Type B pancreatic cell (in vitro differentiated cells): ENCODE measurements around the gene DCDC2B. TPM values are rescaled to one million over a fixed set of nuclear protein-coding genes. Genes with fewer than 3 reads are reported as not detected.

ENCODE experiments used
- DNase-seq: peaks from one replicate; pipeline ENCODE4 v3.0.0; 2021; ENCODE audit warnings: mixed read lengths; ENCODE audit not compliant: unreplicated experiment; ENCODE audit errors: extremely low spot score
- H3K27ac Mint-ChIP-seq: 2 replicates; pipeline ENCODE4 v1.8.0; 2021; ENCODE audit warnings: mild to moderate bottlenecking, mixed read lengths
- H3K27me3 Mint-ChIP-seq: 2 replicates; pipeline ENCODE4 v1.8.0; 2021; ENCODE audit warnings: mixed read lengths
- H3K36me3 Mint-ChIP-seq: 2 replicates; pipeline ENCODE4 v1.8.0; 2021; ENCODE audit warnings: mixed read lengths
- H3K4me1 Mint-ChIP-seq: one replicate; pipeline ENCODE4 v1.8.0; 2021; ENCODE audit warnings: mixed read lengths; ENCODE audit not compliant: unreplicated experiment
- H3K4me3 Mint-ChIP-seq: 2 replicates; pipeline ENCODE4 v1.8.0; 2021; ENCODE audit warnings: mild to moderate bottlenecking, mixed read lengths
- H3K9me3 Mint-ChIP-seq: 2 replicates; pipeline ENCODE4 v1.8.0; 2021; ENCODE audit warnings: mixed read lengths
- total RNA-seq: library from RNA; stranded (reverse); gene quantifications from 2 replicates; pipeline ENCODE4 v1.2.1, GENCODE V29; 2021; ENCODE audit warnings: low replicate concordance
- TF ChIP-seq, protein P1 (sequence below): fragments of 200-600 bp; sonication (generic); conservative IDR thresholded peaks from 2 replicates; pipeline ENCODE4 v1.5.0; 2021; ENCODE audit warnings: antibody characterized with exemption, mild to moderate bottlenecking

DCDC2B gene
- total RNA-seq, 1 donor from 2014 or later = not detected

DNA sequence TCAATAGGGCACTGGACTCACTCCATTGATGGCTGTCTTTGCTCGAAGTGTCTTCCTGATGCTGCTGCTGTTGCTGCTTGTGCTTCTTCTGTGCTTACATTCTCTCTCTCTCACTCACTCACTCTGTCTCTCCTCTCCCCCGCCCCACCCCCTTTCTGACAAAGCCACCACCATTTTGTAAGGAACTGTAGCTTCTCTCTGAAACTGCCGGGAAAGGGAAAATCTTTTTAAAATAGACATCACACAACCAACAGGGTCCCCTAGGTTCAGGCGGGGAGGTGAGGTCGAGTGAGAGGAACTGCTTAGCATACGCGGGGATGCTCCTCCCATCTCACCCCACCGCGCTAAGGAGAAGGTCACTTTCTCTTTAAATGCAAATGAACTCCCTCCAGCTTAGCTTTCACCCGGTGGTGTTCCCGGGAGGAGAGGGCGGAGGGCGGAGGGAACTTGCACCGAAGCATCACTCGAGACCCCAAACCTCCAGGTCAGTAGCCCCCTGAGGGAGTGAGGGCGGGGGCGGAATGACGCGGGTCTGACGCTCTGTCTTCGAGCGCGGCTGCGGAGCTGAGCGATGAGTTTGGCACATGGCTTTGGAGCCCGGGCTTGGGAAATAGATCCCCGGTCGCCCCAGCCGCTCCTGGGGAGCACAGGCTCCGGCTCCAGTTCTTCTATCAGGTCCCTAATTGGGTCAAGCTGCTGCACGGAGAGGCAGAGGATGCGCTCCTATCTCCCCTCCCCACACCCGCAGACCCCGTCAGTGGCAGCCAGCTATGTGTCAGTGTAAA lies 8.5 kb upstream of the DCDC2B start, which contains the start of gene CCDC28B:
TSS of gene CCDC28B (plus strand) at position 370 of the 785 bp plus-strand sequence. CDS start 1,341 bp downstream, outside the sequence.
- Mint-ChIP-seq H3K4me1 (peaks cover 30% of the 10 kb centered on the region), H3K4me3 (peak within 1 kb of the TSS; percentile 93), H3K27ac (peak within 1 kb of the TSS; percentile 90)

DNA sequence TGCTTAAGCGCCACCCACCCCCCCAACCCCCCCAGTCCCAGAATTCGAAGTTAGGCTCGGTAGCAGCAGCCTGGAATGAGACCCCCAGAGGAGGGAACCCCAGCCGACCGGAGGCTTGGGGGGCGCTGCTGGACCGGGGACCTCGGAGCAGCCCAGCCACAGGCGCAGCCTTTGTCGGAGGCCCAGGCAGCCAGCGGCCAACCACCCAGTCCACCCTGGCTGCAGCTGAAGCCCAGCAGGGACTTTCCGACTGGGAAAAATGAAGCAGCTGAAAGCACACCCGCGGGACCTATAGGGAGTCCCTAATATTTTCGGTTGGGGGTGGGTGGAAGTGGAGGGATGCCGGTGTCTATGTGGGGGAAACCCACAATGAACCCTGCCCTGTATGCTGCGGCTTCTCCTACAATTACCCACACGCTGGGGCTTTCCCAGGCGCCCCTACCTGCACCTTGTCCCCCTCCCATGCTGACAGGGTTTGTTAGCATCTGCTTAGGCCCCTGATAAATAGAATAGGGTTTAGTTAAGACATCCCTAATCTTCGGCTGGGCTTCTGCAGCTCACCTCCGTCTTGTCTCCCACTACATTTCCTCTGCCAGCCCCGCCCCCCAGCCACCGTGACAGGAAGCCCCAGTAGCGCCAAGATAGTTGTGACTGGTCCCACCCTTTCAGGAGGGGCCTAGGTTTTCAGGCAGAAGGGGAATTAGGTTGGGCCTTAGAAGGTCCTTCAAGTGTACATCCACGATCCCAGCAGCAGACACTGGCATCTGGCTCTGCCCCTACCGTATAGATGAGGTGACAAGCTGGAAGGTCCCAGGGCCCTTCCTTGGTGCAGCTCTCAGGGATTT lies 7.7 kb upstream of the DCDC2B start:
- TF ChIP-seq, protein P1, sequence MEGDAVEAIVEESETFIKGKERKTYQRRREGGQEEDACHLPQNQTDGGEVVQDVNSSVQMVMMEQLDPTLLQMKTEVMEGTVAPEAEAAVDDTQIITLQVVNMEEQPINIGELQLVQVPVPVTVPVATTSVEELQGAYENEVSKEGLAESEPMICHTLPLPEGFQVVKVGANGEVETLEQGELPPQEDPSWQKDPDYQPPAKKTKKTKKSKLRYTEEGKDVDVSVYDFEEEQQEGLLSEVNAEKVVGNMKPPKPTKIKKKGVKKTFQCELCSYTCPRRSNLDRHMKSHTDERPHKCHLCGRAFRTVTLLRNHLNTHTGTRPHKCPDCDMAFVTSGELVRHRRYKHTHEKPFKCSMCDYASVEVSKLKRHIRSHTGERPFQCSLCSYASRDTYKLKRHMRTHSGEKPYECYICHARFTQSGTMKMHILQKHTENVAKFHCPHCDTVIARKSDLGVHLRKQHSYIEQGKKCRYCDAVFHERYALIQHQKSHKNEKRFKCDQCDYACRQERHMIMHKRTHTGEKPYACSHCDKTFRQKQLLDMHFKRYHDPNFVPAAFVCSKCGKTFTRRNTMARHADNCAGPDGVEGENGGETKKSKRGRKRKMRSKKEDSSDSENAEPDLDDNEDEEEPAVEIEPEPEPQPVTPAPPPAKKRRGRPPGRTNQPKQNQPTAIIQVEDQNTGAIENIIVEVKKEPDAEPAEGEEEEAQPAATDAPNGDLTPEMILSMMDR = no peak
- peaks cover 3% of the 10 kb centered on the region for H3K36me3 Mint-ChIP-seq
- H3K4me1 Mint-ChIP-seq = peaks cover 33% of the 10 kb centered on the region
- H3K4me3 Mint-ChIP-seq = peak overlapping the region; percentile 93
- no peaks in the 10 kb centered on the region for H3K9me3 Mint-ChIP-seq
- H3K27ac Mint-ChIP-seq = peak overlapping the region; percentile 90
- DNase-seq = no peak
- no peaks in the 10 kb centered on the region for H3K27me3 Mint-ChIP-seq

More for the DNA sequence above, 8.5 kb upstream of the DCDC2B start, which contains the start of gene CCDC28B:
- TF ChIP-seq, protein P1 = no peak
- Mint-ChIP-seq H3K36me3 (peaks cover 3% of the 10 kb centered on the region), H3K9me3 (no peaks in the 10 kb centered on the region), H3K27me3 (no peaks in the 10 kb centered on the region)
- DNase-seq = no peak

DNA sequence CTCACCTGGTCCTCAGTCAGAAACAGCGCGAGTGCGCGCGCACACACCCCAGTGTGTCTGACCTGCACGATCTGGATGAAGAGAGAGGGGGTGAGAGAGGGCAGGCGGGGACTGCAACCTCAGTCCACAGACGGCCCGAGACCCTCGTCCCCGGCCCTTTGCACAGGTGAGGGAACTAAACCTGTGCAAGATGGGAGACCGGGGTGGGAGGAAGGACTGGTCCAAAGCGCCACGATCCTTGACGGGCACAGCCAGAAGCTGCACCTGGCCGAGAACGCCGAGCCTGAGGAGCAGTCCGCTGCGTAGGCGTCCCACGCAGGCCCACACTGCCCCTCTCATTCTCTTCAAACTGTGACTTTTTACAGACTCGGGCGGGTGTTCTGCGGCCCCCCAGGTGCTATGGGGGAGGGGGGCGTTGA lies 3.9 kb upstream of the DCDC2B start:
- DNase-seq = no peak
- TF ChIP-seq, protein P1 = no peak
- H3K4me3 Mint-ChIP-seq = peak overlapping the region; percentile 92
- peak overlapping the region; percentile 83 for H3K27ac Mint-ChIP-seq
- no peaks in the 10 kb centered on the region for H3K36me3 Mint-ChIP-seq
- H3K4me1 Mint-ChIP-seq = peaks cover 26% of the 10 kb centered on the region
- no peaks in the 10 kb centered on the region for H3K27me3 Mint-ChIP-seq
- no peaks in the 10 kb centered on the region for H3K9me3 Mint-ChIP-seq

DNA sequence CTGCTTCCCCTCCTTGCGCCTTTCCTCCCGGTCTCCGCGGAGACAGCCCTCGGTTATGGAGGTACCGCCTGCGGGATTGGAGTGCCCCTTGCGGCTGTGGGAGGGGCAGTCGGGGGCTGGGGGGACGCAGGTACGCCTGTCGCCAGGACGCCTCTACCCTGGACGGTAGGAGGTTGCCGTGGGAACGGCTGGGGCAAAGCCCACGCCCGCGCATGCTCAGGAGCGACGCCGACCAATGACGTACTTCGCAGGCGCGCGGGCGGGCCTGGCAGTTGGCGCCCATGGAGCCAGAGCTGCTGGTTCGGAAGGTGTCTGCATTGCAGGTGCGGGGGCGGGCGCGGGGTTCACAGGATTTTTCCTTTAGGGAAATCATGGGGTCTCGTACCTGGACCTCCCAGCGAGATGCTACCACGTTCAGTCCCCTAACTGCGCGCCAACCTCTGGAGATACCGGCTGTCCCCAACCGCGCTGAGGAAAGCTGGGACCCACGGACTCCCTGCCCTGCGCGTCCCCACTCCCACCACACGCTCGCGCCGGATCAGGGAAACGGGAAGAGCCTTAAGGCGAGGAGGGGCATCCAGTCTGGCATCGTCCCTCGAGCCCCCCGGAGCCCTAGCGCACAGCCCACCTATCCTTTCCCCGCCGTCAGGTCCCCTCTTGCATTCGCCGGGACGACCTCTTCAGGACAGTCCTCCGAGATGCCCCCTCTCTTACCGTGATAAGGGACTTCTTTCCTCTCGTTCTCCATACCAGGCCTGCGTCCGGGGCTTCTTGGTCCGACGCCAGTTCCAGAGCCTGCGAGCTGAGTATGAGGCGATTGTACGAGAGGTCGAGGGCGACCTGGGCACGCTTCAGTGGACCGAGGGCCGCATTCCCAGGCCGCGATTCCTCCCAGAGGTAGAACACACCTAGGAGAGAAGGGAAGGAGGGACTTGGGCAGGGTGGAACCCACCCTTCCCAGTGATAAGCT lies 3.2 kb upstream of the DCDC2B start, which contains the start of gene IQCC:
TSS of gene IQCC (plus strand) at position 271 of the 970 bp plus-strand sequence. CDS start at position 282, 11 bp downstream.
- no peaks in the 10 kb centered on the region for H3K36me3 Mint-ChIP-seq

More for the DNA sequence above, 3.2 kb upstream of the DCDC2B start, which contains the start of gene IQCC:
- DNase-seq = peak; percentile 89
- H3K27me3 Mint-ChIP-seq = no peaks in the 10 kb centered on the region
- no peaks in the 10 kb centered on the region for H3K9me3 Mint-ChIP-seq
- H3K4me3 Mint-ChIP-seq = peak within 1 kb of the TSS; percentile 92
- TF ChIP-seq, protein P1 = peak; percentile 1
- peaks cover 22% of the 10 kb centered on the region for H3K4me1 Mint-ChIP-seq
- peak within 1 kb of the TSS; percentile 83 for H3K27ac Mint-ChIP-seq
